K562 (cell line): Measurements from ENCODE around the gene TBL1XR1. TPM values are rescaled to one million over a fixed set of nuclear protein-coding genes. Genes with fewer than 3 reads are reported as not detected.
A peak's percentile ranks its signal among the peaks of the same experiment; 100 is the strongest.

Source experiments
- ATAC-seq: fragments of 200-7000 bp; cut with Tn5 transposase; 3 replicates; pipeline ENCODE4 v1.9.1; 2020; ENCODE audit warnings: moderate library complexity
- BruUV-seq: library from RNA; stranded (reverse); fragments of 400-500 nt; replicated peaks from 2 replicates; lab custom pipeline; 2021; lab: Mats Ljungman, UMichigan
- CTCF ChIA-PET: fragments of 300-600 bp; formaldehyde crosslinking; extraction: SDS; loops from one replicate; lab custom pipeline; 2021; ENCODE audit warnings: low intra/inter-chr PET ratio; lab: Yijun Ruan, JAX
- POLR2A ChIA-PET: fragments of 300-600, 350-650 bp; sonication (Branson Sonifier 250); formaldehyde crosslinking; extraction: SDS; loops from one replicate; lab custom pipeline; 2021; ENCODE audit warnings: antibody characterized with exemption, inconsistent platforms; lab: Yijun Ruan, JAX
- DNase-seq, 4 experiments: peaks; one replicate each; pipeline versions ENCODE4 v3.0.0 to v3.0.0-alpha.2; 2011 to 2018; ENCODE audit warnings: low spot score in 3 of 4, mixed read lengths in 3 of 4; ENCODE audit errors: extremely low read depth in 1 of 4
- FAIRE-seq: peaks from 2 replicates; lab custom pipeline; 2011; peaks lifted over from hg19 to GRCh38; lab: Jason Lieb, UNC
- H2AFZ ChIP-seq: 2 replicates; pipeline ENCODE4 v1.6.0; 2011; ENCODE audit warnings: low read depth, low read length, control low read depth, inconsistent platforms
- H3K27ac ChIP-seq: fragments of 200-600 bp; 3 replicates; pipeline ENCODE4 v1.8.0; 2011; ENCODE audit warnings: low read depth, mild to moderate bottlenecking, control low read depth, inconsistent platforms, low read length, moderate library complexity, mixed read lengths; ENCODE audit errors: extremely low read depth
- H3K27me3 ChIP-seq, 2 experiments: fragments of 300-600 bp in 1 of 2; 2 replicates in 1 of 2; 3 replicates in 1 of 2; pipeline versions ENCODE4 v1.6.0 to v1.8.0; 2011; ENCODE audit warnings: inconsistent platforms in 2 of 2, low read length in 2 of 2, mild to moderate bottlenecking in 1 of 2, mixed read lengths in 1 of 2, moderate library complexity in 1 of 2; ENCODE audit not compliant: control insufficient read depth in 2 of 2, insufficient read depth in 2 of 2
- H3K36me3 ChIP-seq: fragments of 300-600 bp; 3 replicates; pipeline ENCODE4 v1.8.0; 2011; ENCODE audit warnings: mild to moderate bottlenecking, low read length, inconsistent platforms; ENCODE audit not compliant: control insufficient read depth, insufficient read depth
- H3K4me1 ChIP-seq, 2 experiments: fragments of 200-600 bp in 1 of 2; replicated peaks in 1 of 2; 2 replicates in 1 of 2; 3 replicates in 1 of 2; pipeline versions ENCODE4 v1.5.1 to v1.8.0; 2011; ENCODE audit warnings: inconsistent platforms in 2 of 2, low read length in 2 of 2, mild to moderate bottlenecking in 1 of 2, mixed read lengths in 1 of 2, moderate library complexity in 1 of 2; ENCODE audit not compliant: control insufficient read depth in 2 of 2, insufficient read depth in 2 of 2
- H3K4me2 ChIP-seq: 2 replicates; pipeline ENCODE4 v1.6.1; 2011; ENCODE audit warnings: low read length, control low read depth, inconsistent platforms, mixed read lengths; ENCODE audit not compliant: insufficient read depth
- H3K4me3 ChIP-seq: fragments of 200-600 bp; sonication (generic), shearing (Covaris generic); 2 replicates; pipeline ENCODE4 v1.5.1; 2016; ENCODE audit warnings: control low read depth, inconsistent platforms
- H3K79me2 ChIP-seq: fragments of 200-600 bp; 3 replicates; pipeline ENCODE4 v1.8.0; 2011; ENCODE audit warnings: low read length, inconsistent platforms; ENCODE audit not compliant: control insufficient read depth, insufficient read depth
- H3K9ac ChIP-seq, 2 experiments: 2 replicates each; pipeline versions ENCODE4 v1.6.0 to v1.6.1; 2011; ENCODE audit warnings: low read depth in 2 of 2, low read length in 2 of 2, control low read depth in 1 of 2, inconsistent platforms in 1 of 2, mild to moderate bottlenecking in 1 of 2, mixed read lengths in 1 of 2; ENCODE audit not compliant: insufficient read depth in 1 of 2
- H3K9me1 ChIP-seq: one replicate; pipeline ENCODE4 v1.6.0; 2011; ENCODE audit warnings: inconsistent platforms, mild to moderate bottlenecking, low read length, moderate library complexity; ENCODE audit not compliant: control insufficient read depth, insufficient read depth
- H3K9me3 ChIP-seq: replicated peaks from 2 replicates; pipeline ENCODE4 v1.5.1; 2011; ENCODE audit warnings: low read depth, low read length, inconsistent platforms; ENCODE audit not compliant: control insufficient read depth, insufficient read depth
- H4K20me1 ChIP-seq: replicated peaks from 2 replicates; pipeline ENCODE4 v1.6.1; 2011; ENCODE audit warnings: low read length, inconsistent platforms, mixed read lengths; ENCODE audit not compliant: control insufficient read depth, insufficient read depth
- CCNT2 ChIP-seq: IDR thresholded peaks from 2 replicates; pipeline ENCODE4 v1.6.1; 2011; ENCODE audit warnings: borderline replicate concordance, low read depth, mild to moderate bottlenecking, moderate library complexity, mixed read lengths, low read length; ENCODE audit not compliant: insufficient read length; ENCODE audit errors: extremely low read depth
- JUNB ChIP-seq: fragments of 450-650 bp; formaldehyde crosslinking; conservative IDR thresholded peaks from 2 replicates; pipeline ENCODE4 v1.4.0; 2020; ENCODE audit warnings: mild to moderate bottlenecking
- NCOA2 ChIP-seq, 2 experiments: fragments of 450-650 bp; IDR thresholded peaks; 2 replicates each; pipeline ENCODE4 v1.6.1; 2018; ENCODE audit warnings: mild to moderate bottlenecking in 2 of 2, moderate library complexity in 1 of 2; ENCODE audit not compliant: partially characterized antibody in 2 of 2
- NFIC ChIP-seq: fragments of 450-650 bp; IDR thresholded peaks from 2 replicates; pipeline ENCODE4 v1.6.1; 2017; ENCODE audit warnings: mild to moderate bottlenecking, inconsistent platforms
- SRF ChIP-seq, 2 experiments: fragments of 250-450, 450-650 bp in 1 of 2; sonication (Bioruptor Pico) in 1 of 2; sonication (generic) in 1 of 2; formaldehyde crosslinking; IDR thresholded peaks; 2 replicates each; pipeline versions ENCODE4 v1.5.0 to v1.5.1; 2020 to 2022; ENCODE audit warnings: mild to moderate bottlenecking in 1 of 2, missing genetic modification reagents in 1 of 2
- ZKSCAN8 ChIP-seq: fragments of 200-800 bp; sonication (Bioruptor generic); IDR thresholded peaks from 2 replicates; pipeline ENCODE4 v1.6.1; 2016; ENCODE audit warnings: missing genetic modification characterization, missing compliant biosample characterization
- ZNF778 ChIP-seq: fragments of 450-650 bp; formaldehyde crosslinking; IDR thresholded peaks from 2 replicates; pipeline ENCODE4 v1.4.0; 2020; ENCODE audit warnings: mild to moderate bottlenecking, moderate library complexity
- WGBS: fragments of 100-300 bp; shearing (Covaris generic); methylation state at CpG from one replicate; pipeline ENCODE4 v1.1.6; 2016; ENCODE audit warnings: low coverage, mixed read lengths; ENCODE audit not compliant: insufficient coverage; ENCODE audit errors: missing lambda C conversion rate; 5-methylcytosine and 5-hydroxymethylcytosine counted together
- in situ Hi-C: fragments of 300-500 bp; cut with MboI; formaldehyde crosslinking; loops from 4 replicates; pipeline ENCODE4 v1.15.0; 2018; ENCODE audit warnings: inconsistent platforms, mixed read lengths
- intact Hi-C: fragments of 100-400 bp; cut with micrococcal nuclease; formaldehyde crosslinking; loops from 2 replicates; pipeline ENCODE4 v1.14.2; 2022
- polyA plus RNA-seq, 8 experiments: library from polyadenylated mRNA; depleted of rRNA in 4 of 8; stranded (reverse) in 5 of 8; unstranded in 3 of 8; fragments of >200 nt; fragmentation: Nextera tagmentation in 2 of 8; fragmentation: Illumina TruSeq in 1 of 8; extraction: Ambion mirVana in 2 of 8; extraction: Trizol in 1 of 8; gene quantifications; 2 replicates each; pipeline versions ENCODE4 v1.2.1 to v1.2.3, GENCODE V29; 2011 to 2014; ENCODE audit warnings: inconsistent platforms in 1 of 8, missing spikeins in 1 of 8
- total RNA-seq, 7 experiments: library from RNA; depleted of rRNA in 6 of 7; stranded (reverse); fragments of >200 nt in 6 of 7; fragmentation: Illumina TruSeq in 2 of 7; extraction: Trizol in 2 of 7; gene quantifications; 2 replicates each; pipeline versions ENCODE4 v1.2.1 to v1.2.3, GENCODE V29; 2011 to 2021; ENCODE audit warnings: low replicate concordance in 1 of 7
- TF ChIP-seq, protein P1 (sequence below), 2 experiments: fragments of 450-650 bp; IDR thresholded peaks; 2 replicates each; pipeline ENCODE4 v1.6.1; 2016

The TBL1XR1 gene
- total and polyA plus RNA-seq, 9 of the 15 experiments (the other 6 are each of a cell fraction or from before 2014, with no cell fraction given), result 19.6 to 171 (median 83.3) TPM

DNA sequence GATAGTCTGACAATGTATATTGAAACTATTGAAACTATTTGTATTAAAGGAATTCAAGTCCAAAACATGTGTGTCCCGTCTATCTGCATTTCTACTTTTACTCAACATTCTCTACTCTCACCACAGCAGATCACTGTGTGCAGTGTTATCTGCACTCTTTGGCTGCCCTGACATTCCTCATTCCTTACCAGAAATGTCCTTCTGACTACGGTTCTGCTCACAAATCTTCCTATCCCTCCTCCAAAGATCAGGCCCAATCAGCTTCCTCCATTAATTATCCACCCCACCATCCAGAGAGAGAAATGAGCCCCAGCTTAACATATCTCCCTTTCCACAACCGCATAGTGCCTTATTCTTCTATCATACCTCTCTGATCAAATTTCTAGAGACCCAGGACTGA, 94.7 kb downstream of the TBL1XR1 start:
- Histone ChIP-seq H3K4me1 (peaks cover 2 to 7% of the 10 kb centered on the region in 2 experiments; a peak in 3 of 5 replicates), H3K79me2 (peaks cover 97% of the 10 kb centered on the region), H3K36me3 (0 out of 3 replicates have a peak, but pooled peaks cover 5% of the 10 kb centered on the region), H3K9me3 (no peaks in the 10 kb centered on the region), H4K20me1 (0 out of 2 replicates have a peak, but pooled peaks cover 6% of the 10 kb centered on the region), H3K27ac (no peak overlapping the region), H3K9me1 (peaks cover 6% of the 10 kb centered on the region), H3K27me3 (no peaks in the 10 kb centered on the region), H3K4me2 (no peak overlapping the region), H3K9ac (0 out of 4 replicates have a peak overlapping the region, but pooled peaks of 1 of the 2 experiments have one; percentile 7), H2AFZ (no peak overlapping the region)
- in situ Hi-C loops, result no loop called here
- intact Hi-C loops, result no loop called here
- FAIRE-seq, result no peak
- 13% methylated on average over 3 of the region's 3 CpGs for WGBS
- DNase-seq, result peak in 3 of 4 experiments; percentile 22 to 46 (median 33)
- no TSS peak for BruUV-seq
- TF ChIP-seq JUNB (no peak), ZNF778 (CRISPR knock-in tag) (no peak), CCNT2 (no peak), NCOA2 (IDR thresholded peaks at IDR 0.05; ENCODE audit: partially characterized antibody in 2 of 2) (peak in 1 of 2 experiments; percentile 22), SRF (CRISPR knock-in tag; IDR thresholded peaks at IDR 0.05) (no peak), ZKSCAN8 (CRISPR knock-in tag) (no peak), NFIC (0 out of 2 replicates have a peak, but pooled peaks have one; percentile 9)
- TF ChIP-seq, protein P1, sequence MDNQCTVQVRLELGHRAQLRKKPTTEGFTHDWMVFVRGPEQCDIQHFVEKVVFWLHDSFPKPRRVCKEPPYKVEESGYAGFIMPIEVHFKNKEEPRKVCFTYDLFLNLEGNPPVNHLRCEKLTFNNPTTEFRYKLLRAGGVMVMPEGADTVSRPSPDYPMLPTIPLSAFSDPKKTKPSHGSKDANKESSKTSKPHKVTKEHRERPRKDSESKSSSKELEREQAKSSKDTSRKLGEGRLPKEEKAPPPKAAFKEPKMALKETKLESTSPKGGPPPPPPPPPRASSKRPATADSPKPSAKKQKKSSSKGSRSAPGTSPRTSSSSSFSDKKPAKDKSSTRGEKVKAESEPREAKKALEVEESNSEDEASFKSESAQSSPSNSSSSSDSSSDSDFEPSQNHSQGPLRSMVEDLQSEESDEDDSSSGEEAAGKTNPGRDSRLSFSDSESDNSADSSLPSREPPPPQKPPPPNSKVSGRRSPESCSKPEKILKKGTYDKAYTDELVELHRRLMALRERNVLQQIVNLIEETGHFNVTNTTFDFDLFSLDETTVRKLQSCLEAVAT (IDR thresholded peaks at IDR 0.05), result 0 out of 4 replicates have a peak, but pooled peaks of 1 of the 2 experiments have one; percentile 42
- TF ChIP-seq, all 486 proteins: peak for 3
- ChIA-PET CTCF (no interaction called here), POLR2A (interaction anchor here (1.1 kb wide), 1 partner anchor 17 kb away, joined by 3 read pairs; no protein-coding TSS in a partner anchor)
- H3K4me3 ChIP-seq, result no peak overlapping the region
- peak; percentile 60 for ATAC-seq
